ENCODE measurements around the gene IL22RA1. TPM values are rescaled to one million over a fixed set of nuclear protein-coding genes. Genes with fewer than 3 reads are reported as not detected.

Gene IL22RA1
- total and polyA plus RNA-seq, 9 of the 15 experiments (the other 6 are each of a cell fraction or from before 2014, with no cell fraction given), result not detected

DNA sequence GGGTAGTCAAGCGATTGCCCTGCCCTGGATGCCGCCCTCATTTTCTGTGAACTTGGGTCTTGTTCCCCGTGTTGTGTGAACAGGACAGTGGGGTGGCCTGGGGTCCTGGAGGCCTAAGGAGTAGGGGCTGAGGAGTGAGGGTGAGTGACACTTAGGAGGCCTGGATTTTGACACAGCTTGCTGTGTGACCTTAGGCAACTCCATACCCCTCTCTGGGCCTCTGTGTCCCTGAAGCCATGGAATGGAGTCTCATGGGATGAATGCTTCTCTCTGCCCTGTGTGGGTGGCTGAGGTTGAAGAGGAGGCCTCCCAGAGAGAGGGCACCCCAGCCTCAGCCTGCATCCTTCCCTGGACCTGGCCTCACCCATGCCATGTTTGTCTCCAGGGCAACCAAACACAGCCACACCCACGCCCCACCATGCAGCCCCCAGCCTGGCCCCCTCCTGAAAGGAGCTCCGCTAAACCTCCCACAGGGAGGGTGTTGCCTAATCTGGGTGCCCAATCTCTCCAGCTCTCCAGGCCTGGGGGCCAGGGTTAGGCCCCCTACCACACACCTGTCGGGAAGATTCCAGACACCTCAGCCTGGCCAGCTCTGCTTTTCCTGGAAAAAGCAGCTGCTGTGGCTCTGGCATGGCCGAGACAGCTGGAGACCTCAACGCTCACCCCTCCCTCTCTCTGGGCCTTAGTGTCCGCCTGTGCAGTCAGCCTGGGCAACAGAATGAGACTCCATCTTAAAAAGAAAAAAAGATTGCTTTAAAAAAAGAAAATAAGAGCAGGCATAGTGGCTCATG lies 40.9 kb downstream of the IL22RA1 start (continued):
- TF ChIP-seq, protein P1, sequence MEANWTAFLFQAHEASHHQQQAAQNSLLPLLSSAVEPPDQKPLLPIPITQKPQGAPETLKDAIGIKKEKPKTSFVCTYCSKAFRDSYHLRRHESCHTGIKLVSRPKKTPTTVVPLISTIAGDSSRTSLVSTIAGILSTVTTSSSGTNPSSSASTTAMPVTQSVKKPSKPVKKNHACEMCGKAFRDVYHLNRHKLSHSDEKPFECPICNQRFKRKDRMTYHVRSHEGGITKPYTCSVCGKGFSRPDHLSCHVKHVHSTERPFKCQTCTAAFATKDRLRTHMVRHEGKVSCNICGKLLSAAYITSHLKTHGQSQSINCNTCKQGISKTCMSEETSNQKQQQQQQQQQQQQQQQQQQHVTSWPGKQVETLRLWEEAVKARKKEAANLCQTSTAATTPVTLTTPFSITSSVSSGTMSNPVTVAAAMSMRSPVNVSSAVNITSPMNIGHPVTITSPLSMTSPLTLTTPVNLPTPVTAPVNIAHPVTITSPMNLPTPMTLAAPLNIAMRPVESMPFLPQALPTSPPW (CRISPR knock-in tag; IDR thresholded peaks at IDR 0.05), result peak; percentile 35; the same call in 1 of the 2 replicates
- no peak for TF ChIP-seq RCOR1 (IDR thresholded peaks at IDR 0.05; ENCODE audit: borderline replicate concordance in 1 of 2, low read depth in 2 of 2, low read length in 2 of 2)
- no peak for TF ChIP-seq CBX5 (IDR thresholded peaks at IDR 0.05; ENCODE audit: borderline replicate concordance, low read depth)
- no peak for TF ChIP-seq STAT5B (CRISPR knock-in tag; IDR thresholded peaks at IDR 0.05)
- TF ChIP-seq GTF2E2 (tag; IDR thresholded peaks at IDR 0.05), result no peak
- no peak for TF ChIP-seq ZFP1 (CRISPR knock-in tag; IDR thresholded peaks at IDR 0.05)
- TF ChIP-seq RNF2 (IDR thresholded peaks at IDR 0.05), result no peak
- TF ChIP-seq CEBPB (tag; IDR thresholded peaks at IDR 0.05), result no peak

Data from K562 (cell line).